Stimulated activated CD8-positive, alpha-beta memory T cell treated with anti-CD3 and anti-CD28 coated beads, Interleukin-12 subunit alpha, Interleukin-12 subunit beta, amount 100 ng/mL, for 4 hours (primary cell): ENCODE data around the gene EDIL3.
"Not testable (repeated sequence)": the region's sequence is repeated elsewhere in the genome, so short reads cannot be mapped to it uniquely, and the experiment has no call there.

Experiments
- DNase-seq: peaks from one replicate; pipeline ENCODE4 v3.0.0-alpha.2; 2020; ENCODE audit warnings: low read depth

Gene EDIL3

GRCh38 chr5:84168841-84169240 is 215.8 kb downstream of the EDIL3 start:
- no peak for DNase-seq

GRCh38 chr5:84163671-84164070 is 221.0 kb downstream of the EDIL3 start:
- DNase-seq, result no peak

GRCh38 chr5:84162695-84163094 is 222.0 kb downstream of the EDIL3 start:
- DNase-seq, result no peak

- DNase-seq, result not testable (repeated sequence)
Measured at GRCh38 chr5:84160650-84161049, 224.0 kb downstream of the EDIL3 start.

- DNase-seq, result no peak
Measured at GRCh38 chr5:84149094-84149493, 235.6 kb downstream of the EDIL3 start.

GRCh38 chr5:84148651-84149050 is 236.0 kb downstream of the EDIL3 start:
- no peak for DNase-seq

- DNase-seq, result no peak
Measured at GRCh38 chr5:84137541-84137940, 247.1 kb downstream of the EDIL3 start.

GRCh38 chr5:84131372-84131771 is 253.3 kb downstream of the EDIL3 start:
- no peak for DNase-seq

- no peak for DNase-seq
Measured at GRCh38 chr5:84130006-84130580, 254.6 kb downstream of the EDIL3 start.

- no peak for DNase-seq
Measured at GRCh38 chr5:84125216-84125615, 259.5 kb downstream of the EDIL3 start.

- DNase-seq, result no peak
Measured at GRCh38 chr5:84119252-84119651, 265.4 kb downstream of the EDIL3 start.

- DNase-seq, result no peak
Measured at GRCh38 chr5:84118551-84118950, 266.1 kb downstream of the EDIL3 start.

GRCh38 chr5:84115727-84116126 is 269.0 kb downstream of the EDIL3 start:
- DNase-seq, result no peak

GRCh38 chr5:84113246-84114105 is 271.2 kb downstream of the EDIL3 start:
- no peak for DNase-seq

- no peak for DNase-seq
Measured at GRCh38 chr5:84092738-84093137, 291.9 kb downstream of the EDIL3 start.

- no peak for DNase-seq
Measured at GRCh38 chr5:84091127-84091799, 293.4 kb downstream of the EDIL3 start.

- no peak for DNase-seq
Measured at GRCh38 chr5:84088996-84089395, 295.7 kb downstream of the EDIL3 start.

GRCh38 chr5:84086511-84086910 is 298.2 kb downstream of the EDIL3 start:
- DNase-seq, result no peak

- DNase-seq, result no peak
Measured at GRCh38 chr5:84085387-84086041, 299.2 kb downstream of the EDIL3 start.

GRCh38 chr5:84080908-84081307 is 303.8 kb downstream of the EDIL3 start:
- DNase-seq, result no peak

- DNase-seq, result no peak
Measured at GRCh38 chr5:84072339-84072738, 312.3 kb downstream of the EDIL3 start.

- no peak for DNase-seq
Measured at GRCh38 chr5:84069608-84070179, 315.0 kb downstream of the EDIL3 start.
